ENCODE measurements around the gene RXFP1. TPM values are rescaled to one million over a fixed set of nuclear protein-coding genes. Genes with fewer than 3 reads are reported as not detected.

The RXFP1 gene
- total RNA-seq, 2 donors from 2014 or later, result 0.32 to 0.74 TPM

DNA sequence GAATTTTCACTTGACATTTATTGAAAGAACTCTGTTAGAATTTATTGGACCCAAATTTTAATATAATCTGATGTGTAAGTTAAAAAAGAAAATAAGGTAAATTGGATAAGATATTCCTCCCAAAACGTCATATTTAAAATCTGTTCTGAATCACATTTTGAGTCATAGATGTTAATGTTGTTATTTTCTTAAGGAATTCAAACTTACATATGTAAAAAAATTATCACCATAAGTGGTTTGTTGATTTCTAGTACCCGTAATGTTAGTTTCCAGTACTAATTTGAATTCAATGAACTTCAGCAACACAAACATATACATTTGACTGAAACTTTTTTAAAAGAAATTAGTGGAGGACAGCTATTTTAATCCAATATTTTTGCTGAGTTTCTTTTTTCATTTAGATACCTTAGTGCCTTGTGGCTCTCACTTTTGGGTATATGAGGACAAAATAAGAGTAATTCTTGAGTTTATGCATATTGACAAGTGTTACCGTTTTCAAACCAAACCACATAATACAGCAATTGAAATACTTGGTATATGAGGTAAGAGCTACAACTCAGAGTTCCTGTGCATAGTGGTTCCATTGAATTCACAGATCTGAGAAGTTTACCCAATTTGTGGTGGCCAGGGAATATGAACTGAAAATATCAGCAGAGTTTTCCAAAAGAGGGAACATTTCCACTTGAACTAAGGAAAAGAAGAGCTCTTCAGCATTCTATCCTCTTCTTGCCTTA lies 78.2 kb downstream of the RXFP1 start:
- H3K27me3 ChIP-seq (replicated peaks; ENCODE audit: insufficient read depth), result no peaks in the 10 kb centered on the region
- no peak for DNase-seq (ENCODE audit: low spot score)
- TF ChIP-seq CTCF (IDR thresholded peaks at IDR 0.05) (no peak), POLR2AphosphoS5 (IDR thresholded peaks at IDR 0.05) (no peak), POLR2A (IDR thresholded peaks at IDR 0.05) (no peak)
- H3K4me1 ChIP-seq (replicated peaks), result no peaks in the 10 kb centered on the region
- H3K27ac ChIP-seq, result no peak overlapping the region
- no peaks in the 10 kb centered on the region for H3K36me3 ChIP-seq
- intact Hi-C loops (cut with DNase I), result no loop called here
- H3K9me3 ChIP-seq, result no peaks in the 10 kb centered on the region
- WGBS, result 80% methylated on average over 3 of the region's 3 CpGs
- no peak overlapping the region for H3K4me3 ChIP-seq

- H3K36me3 ChIP-seq, result no peaks in the 10 kb centered on the region
- intact Hi-C loops (cut with DNase I), result no loop called here
- no peak overlapping the region for H3K4me3 ChIP-seq
- no peak for TF ChIP-seq POLR2AphosphoS5 (IDR thresholded peaks at IDR 0.05)
- no peak for TF ChIP-seq CTCF (IDR thresholded peaks at IDR 0.05)
- no peak for TF ChIP-seq POLR2A (IDR thresholded peaks at IDR 0.05)
- H3K4me1 ChIP-seq (replicated peaks), result no peaks in the 10 kb centered on the region
- H3K9me3 ChIP-seq, result no peaks in the 10 kb centered on the region
- DNase-seq (ENCODE audit: low spot score), result no peak
- no peak overlapping the region for H3K27ac ChIP-seq
- H3K27me3 ChIP-seq (replicated peaks; ENCODE audit: insufficient read depth), result no peaks in the 10 kb centered on the region
These were observed 82.7 kb downstream of the RXFP1 start for GRCh38 chr4:158604369-158604768.

- no peaks in the 10 kb centered on the region for H3K9me3 ChIP-seq
- intact Hi-C loops (cut with DNase I), result no loop called here
- no peaks in the 10 kb centered on the region for H3K27me3 ChIP-seq (replicated peaks; ENCODE audit: insufficient read depth)
- H3K36me3 ChIP-seq, result no peaks in the 10 kb centered on the region
- H3K27ac ChIP-seq, result no peak overlapping the region
- no peak overlapping the region for H3K4me3 ChIP-seq
- no peaks in the 10 kb centered on the region for H3K4me1 ChIP-seq (replicated peaks)
- no peak for DNase-seq (ENCODE audit: low spot score)
- no peak for TF ChIP-seq POLR2AphosphoS5 (IDR thresholded peaks at IDR 0.05)
- WGBS, result 87% methylated on average over 6 of the region's 6 CpGs
These were observed 83.7 kb downstream of the RXFP1 start for GRCh38 chr4:158605393-158605792.

DNA sequence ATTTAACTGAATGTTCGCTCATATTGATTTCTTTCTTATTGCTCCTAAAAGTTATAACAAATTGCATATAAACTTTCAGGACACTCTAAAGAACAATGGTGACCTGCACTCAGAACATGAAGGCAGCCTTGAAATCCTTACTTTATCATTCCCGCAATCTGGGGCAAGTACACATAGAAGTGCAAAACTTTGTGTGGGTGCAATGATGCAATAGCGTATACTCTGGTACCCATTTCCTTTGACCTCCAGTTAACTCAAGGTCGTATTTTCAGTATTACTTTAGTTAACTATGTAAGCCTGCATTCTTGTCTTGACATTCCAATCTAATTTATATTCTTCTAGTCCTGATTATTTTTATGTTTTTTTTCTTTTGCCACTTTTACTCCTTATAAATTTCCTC lies 85.3 kb downstream of the RXFP1 start:
- TF ChIP-seq CTCF (IDR thresholded peaks at IDR 0.05) (no peak), POLR2AphosphoS5 (IDR thresholded peaks at IDR 0.05) (no peak), POLR2A (IDR thresholded peaks at IDR 0.05) (no peak)
- WGBS, result 86% methylated on average over 4 of the region's 4 CpGs

GRCh38 chr4:158609116-158609515 lies 87.4 kb downstream of the RXFP1 start:
- intact Hi-C loops (cut with DNase I), result no loop called here

More for the DNA sequence above, 85.3 kb downstream of the RXFP1 start:
- no peaks in the 10 kb centered on the region for H3K36me3 ChIP-seq
- H3K27me3 ChIP-seq (replicated peaks; ENCODE audit: insufficient read depth), result no peaks in the 10 kb centered on the region
- no peaks in the 10 kb centered on the region for H3K9me3 ChIP-seq
- no peaks in the 10 kb centered on the region for H3K4me1 ChIP-seq (replicated peaks)
- intact Hi-C loops (cut with DNase I), result no loop called here
- no peak for DNase-seq (ENCODE audit: low spot score)
- H3K4me3 ChIP-seq, result no peak overlapping the region
- no peak overlapping the region for H3K27ac ChIP-seq

More at GRCh38 chr4:158609116-158609515, 87.4 kb downstream of the RXFP1 start:
- 71% methylated on average over 4 of the region's 4 CpGs for WGBS
- no peak for DNase-seq (ENCODE audit: low spot score)
- TF ChIP-seq CTCF (IDR thresholded peaks at IDR 0.05) (no peak), POLR2A (IDR thresholded peaks at IDR 0.05) (no peak), POLR2AphosphoS5 (IDR thresholded peaks at IDR 0.05) (no peak)
- no peaks in the 10 kb centered on the region for H3K9me3 ChIP-seq
- no peak overlapping the region for H3K27ac ChIP-seq
- H3K4me1 ChIP-seq (replicated peaks), result no peaks in the 10 kb centered on the region
- no peaks in the 10 kb centered on the region for H3K27me3 ChIP-seq (replicated peaks; ENCODE audit: insufficient read depth)
- no peaks in the 10 kb centered on the region for H3K36me3 ChIP-seq
- no peak overlapping the region for H3K4me3 ChIP-seq

Data from prostate gland (tissue), 2 donors.